Eye (tissue), 1 donor: ENCODE measurements around the gene BPHL.
A peak's percentile ranks its signal among the peaks of the same experiment; 100 is the strongest.
"Not testable (repeated sequence)": the region's sequence is repeated elsewhere in the genome, so short reads cannot be mapped to it uniquely, and the experiment has no call there.

Experiments
- DNase-seq: peaks from one replicate; pipeline ENCODE4 v3.0.0-alpha.2; 2015

BPHL gene

GRCh38 chr6:3118353-3119039, at the start of gene BPHL:
BPHL (plus strand) TSS chr6:3118711; CDS start chr6:3118741, 30 bp downstream.
- peak; percentile 99 for DNase-seq

DNA sequence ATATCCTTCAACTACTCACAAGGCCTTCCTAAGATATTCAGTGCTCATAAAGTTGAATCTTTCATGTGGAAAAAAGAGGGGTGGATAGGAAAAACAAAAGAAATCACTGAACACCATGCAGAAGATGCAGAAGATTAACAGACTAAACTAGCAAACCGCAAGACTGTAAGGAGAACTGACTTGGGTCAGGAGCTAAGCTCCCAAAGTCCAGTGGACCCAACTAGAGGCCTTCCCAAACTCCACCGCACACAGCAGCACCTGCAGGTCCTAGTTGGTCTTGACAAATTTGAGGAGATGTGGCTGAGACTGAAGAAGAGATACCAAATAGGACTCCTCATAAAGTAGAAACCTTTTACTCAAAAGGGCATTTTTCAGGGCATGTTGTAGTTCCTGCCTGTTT, 46.9 kb upstream of the BPHL start:
- DNase-seq: no peak

GRCh38 chr6:3072798-3073197, 45.7 kb upstream of the BPHL start:
- no peak for DNase-seq

DNA sequence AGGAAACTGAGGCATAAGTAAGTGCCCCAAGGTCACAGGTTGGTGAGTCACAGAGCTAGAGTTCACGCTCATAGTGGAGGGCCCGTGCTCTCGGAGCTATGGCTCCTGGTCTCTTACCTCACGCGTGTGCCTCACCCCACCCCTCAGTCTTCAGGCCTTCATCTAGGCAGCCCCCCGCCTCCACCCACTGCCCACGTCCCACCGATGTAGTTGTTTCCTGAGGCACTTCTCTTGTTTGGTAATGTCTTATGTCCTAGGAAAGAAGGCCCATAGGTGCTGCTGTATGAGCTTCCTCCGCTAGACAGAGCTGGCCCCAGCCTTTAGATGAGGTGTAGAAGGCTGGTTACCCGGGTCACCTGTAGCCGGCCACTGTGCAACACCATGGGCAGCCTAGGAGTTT, 45.1 kb upstream of the BPHL start:
- no peak for DNase-seq

DNA sequence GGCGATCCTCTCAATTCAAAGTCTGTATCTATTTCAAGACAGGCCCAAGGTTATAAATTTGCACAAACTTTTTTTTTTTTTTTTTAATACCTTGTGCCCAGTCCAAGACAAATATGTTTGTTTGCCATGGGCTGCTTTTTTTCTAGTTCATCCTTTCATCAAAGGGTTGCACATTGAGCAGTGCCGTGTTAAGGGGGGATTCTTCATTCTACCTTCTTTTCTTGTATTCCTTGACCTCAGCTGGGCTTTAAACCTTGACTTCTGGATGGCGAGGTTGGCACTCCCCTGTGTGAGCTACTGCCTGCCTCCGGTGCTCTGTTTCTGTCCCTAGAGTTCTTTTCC, 42.8 kb upstream of the BPHL start:
- DNase-seq: no peak

DNA sequence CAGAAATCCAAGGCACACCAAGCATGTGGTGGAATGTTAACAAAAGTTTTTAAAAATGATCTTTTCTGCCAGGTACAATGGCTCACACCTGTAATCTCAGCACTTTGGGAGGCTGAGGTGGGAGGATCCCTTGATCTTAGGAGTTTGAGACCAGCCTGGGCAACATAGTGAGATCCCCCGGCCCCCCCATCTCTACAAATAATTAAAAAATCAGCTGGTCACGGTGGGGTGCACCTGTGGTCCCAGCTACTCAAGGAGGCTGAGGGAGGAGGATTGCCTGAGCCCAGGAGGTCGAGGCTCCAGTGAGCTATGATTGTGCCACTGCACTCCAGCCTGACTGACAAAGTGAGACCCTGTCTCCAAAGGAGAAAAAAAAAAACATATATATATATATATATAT, 42.2 kb upstream of the BPHL start:
- DNase-seq: no peak

DNA sequence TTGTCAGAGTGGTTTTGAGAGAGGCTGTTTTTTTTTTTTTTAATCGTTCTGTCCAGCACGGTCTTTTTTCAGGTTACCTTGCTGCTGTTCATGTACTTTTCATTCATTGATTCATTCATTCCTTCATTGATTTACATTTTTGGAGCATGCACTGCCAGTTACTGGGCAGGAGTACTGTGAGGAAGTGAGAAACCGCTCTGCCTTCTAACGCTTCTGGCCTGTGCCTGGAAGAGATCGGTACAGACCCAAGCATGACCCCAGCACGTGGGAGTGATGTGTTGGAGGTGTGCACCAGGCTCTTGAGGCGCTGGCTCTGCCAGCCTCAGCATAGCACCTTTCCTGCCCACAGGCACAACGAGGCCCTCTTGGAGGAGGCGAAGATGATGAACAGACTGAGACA, 41.1 kb upstream of the BPHL start:
- DNase-seq: no peak

GRCh38 chr6:3078952-3079351, 39.6 kb upstream of the BPHL start:
- not testable (repeated sequence) for DNase-seq

- no peak for DNase-seq
Observed at GRCh38 chr6:3079682-3080081, 38.8 kb upstream of the BPHL start.

DNA sequence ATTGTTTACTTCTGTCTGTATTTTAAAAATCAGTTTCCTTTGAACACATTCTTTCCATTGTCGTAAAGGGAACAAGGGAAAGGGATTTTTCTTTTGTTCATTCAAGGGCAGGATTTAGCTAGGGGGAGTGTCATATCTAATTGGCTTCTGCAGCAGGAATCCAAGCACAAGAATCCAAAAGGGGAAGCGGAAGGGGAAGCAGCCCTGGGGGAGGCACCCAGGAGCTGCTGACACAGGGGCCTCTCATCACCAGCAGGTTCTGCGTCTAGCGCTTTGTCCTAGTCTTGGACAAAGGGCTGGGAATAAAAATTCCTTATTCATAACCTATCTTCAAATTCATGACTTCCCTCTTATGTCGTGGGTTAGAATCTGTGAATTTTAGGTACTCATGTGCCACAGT, 36.6 kb upstream of the BPHL start:
- DNase-seq: peak; percentile 19

DNA sequence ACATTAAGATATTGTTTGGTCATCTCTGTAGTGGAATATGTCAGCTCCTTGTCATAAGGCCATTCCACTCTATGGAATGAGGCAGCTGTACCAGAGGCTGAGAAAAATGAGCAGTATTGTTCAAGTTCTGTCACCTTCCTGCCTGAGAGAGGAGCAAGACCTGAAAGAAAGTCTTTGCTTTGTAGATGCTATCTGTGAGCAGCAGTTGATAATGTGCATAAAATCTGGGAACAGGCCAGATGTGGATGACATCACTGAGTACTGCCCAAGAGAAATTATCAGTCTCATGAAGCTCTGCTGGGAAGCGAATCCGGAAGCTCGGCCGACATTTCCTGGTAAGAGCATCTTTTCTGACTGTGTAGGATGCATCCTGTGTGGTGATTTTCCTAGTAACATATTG, 33.4 kb upstream of the BPHL start:
- no peak for DNase-seq

DNA sequence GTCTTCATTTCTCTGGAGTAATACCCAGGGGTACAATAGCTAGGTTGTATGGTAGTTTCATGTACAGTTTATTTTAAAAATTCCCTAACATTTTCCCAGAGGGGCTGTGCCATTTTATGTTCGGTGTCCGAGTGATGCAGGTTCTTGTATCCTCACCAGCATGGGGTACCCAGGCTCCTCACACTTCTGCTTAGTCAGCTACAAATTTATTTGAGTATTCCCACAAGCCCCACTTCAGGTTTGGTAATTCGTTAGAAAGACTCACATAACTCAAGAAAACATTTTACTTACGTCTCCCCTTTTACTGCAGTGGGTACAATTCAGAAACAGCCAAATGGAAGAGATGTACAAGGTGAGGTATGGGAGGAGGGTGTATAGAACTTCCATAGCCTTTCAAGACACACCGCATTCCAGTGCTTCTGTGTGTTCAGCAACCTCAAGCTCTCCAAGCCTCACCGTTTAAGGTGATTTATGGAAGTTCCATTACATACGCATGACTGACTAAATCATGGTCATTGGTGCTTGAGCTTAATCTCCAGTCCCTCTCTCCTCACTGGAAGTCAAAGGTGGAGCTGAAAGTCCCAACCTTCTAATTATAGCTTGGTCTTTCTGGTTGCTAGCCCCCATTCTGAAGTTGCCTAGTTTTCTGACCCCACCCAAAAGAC, 32.1 kb upstream of the BPHL start:
- DNase-seq: no peak

DNA sequence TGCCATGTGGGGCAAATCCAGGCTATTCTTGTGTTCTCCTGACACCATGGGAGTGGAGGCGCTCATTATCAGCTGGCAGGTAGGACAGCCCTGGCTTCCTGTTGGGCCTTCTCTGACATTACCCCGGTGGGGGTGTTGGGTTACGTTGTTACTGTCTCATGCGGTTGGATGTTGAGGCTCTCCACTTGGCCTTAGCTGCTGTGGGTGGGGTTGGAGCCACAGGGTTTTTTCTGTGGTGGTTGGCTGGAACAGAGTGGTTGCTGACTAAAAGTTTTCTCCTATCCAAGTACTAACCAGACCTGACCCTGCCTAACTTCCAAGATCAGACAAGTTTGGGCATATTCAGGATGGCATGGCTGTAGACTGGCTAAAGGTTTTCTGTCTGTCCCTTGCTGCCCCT, 30.1 kb upstream of the BPHL start:
- DNase-seq: no peak

DNA sequence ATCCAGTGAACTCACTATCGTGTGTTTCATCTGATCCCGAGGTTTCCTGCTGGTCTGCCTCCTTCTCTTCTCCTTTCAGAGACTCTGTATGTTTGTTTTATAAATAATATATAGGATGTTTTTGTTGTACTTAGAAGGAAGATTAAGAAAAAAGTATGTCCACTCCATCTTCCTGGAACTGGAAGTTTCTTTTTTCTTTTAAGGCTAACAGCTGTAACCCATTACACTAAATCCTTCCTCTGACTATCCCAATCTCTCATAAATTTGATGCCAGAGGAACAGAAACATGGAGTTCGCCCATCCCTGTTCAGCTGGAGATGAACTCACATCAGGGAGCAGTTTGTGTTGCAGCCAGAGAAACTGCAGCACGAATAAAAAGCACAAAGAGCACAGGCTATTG, 29.5 kb upstream of the BPHL start:
- peak; percentile 37 for DNase-seq

GRCh38 chr6:3090013-3090412, 28.5 kb upstream of the BPHL start:
- DNase-seq: no peak

- no peak for DNase-seq
Observed at GRCh38 chr6:3094815-3095214, 23.7 kb upstream of the BPHL start.

- DNase-seq: no peak
Observed at GRCh38 chr6:3102875-3103274, 15.6 kb upstream of the BPHL start.

- DNase-seq: no peak
Observed at GRCh38 chr6:3108746-3109414, 9.6 kb upstream of the BPHL start.

GRCh38 chr6:3109761-3110160, 8.8 kb upstream of the BPHL start:
- no peak for DNase-seq

- DNase-seq: no peak
Observed at GRCh38 chr6:3114377-3114776, 4.1 kb upstream of the BPHL start.

- no peak for DNase-seq
Observed at GRCh38 chr6:3117912-3118352, 579 bp upstream of the BPHL start.

DNA sequence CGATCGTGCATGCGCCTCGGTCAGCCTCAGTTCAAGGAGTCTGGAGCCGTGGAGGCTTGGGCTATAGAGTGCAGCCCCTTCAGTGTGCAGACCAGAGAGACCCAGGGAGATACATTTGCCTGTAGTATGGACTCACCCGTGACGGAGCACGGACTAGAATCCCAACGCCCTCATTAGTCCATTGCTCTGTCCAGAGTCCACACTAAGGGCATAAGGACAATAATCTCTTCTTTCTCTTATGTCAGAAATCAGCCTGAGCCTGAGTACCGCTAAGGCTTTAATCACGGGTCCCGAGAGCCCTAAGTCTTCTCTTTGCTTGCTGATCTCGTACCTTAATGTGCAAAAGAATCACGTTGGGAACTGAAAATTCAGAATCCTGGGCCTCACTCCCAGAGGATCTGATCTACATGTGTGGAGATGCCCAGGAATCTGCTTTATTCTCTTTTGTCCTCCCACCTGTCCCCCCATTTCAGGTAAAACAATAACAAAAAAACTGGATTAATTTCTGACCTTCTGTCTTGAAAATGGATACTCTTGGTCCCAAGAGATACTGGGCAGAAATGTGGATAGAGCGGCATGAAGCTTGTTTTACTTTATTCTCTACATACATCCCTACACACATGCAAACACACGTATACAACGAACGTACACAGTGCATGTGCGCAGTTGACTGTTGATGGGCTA, 671 bp downstream of the BPHL start:
- no peak for DNase-seq

DNA sequence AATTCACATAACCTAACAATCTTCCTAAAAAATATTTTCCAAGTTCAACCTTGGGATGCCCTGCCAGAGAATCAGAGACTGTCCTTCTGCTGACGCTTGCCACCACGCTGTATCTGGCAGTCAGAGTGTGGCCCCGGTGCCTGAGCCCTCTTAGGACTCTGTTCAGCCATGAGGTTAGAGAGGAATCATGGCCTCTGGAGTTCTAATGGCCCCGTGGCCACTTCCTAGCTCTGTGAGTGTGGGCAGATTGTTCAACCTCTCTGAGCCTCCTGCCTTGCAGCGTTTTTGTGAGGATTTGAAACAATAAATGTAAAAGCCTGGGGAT, 2.2 kb downstream of the BPHL start:
- no peak for DNase-seq

- DNase-seq: no peak
Observed at GRCh38 chr6:3122823-3123182, 4.3 kb downstream of the BPHL start.
